AG04449 (cell line): ENCODE data around the gene HOXA10.

ENCODE experiments used
- CTCF ChIA-PET: fragments of 350-600 bp; formaldehyde crosslinking; extraction: SDS; loops from one replicate; lab custom pipeline; 2021; ENCODE audit warnings: antibody characterized with exemption; lab: Yijun Ruan, JAX
- POLR2A ChIA-PET: fragments of 400-600, 350-600 bp; formaldehyde crosslinking; extraction: SDS; loops from one replicate; lab custom pipeline; 2020; ENCODE audit warnings: antibody characterized with exemption, inconsistent platforms; lab: Yijun Ruan, JAX
- DNase-seq: peaks from one replicate; pipeline ENCODE4 v3.0.0-alpha.2; 2010; ENCODE audit warnings: low read depth, low spot score
- H3K4me3 ChIP-seq: 2 replicates; pipeline ENCODE4 v1.5.1; 2011; ENCODE audit warnings: low read depth, mild to moderate bottlenecking, control low read depth, low read length
- CTCF ChIP-seq: IDR thresholded peaks from one replicate; pipeline ENCODE4 v1.5.1; 2011; ENCODE audit warnings: mild to moderate bottlenecking, moderate library complexity, low read length, control low read depth, inconsistent platforms; ENCODE audit not compliant: insufficient read depth; ENCODE audit errors: missing control alignments

Gene HOXA10

GRCh38 chr7:27164045-27164366 is 10.1 kb downstream of the HOXA10 start:
- ChIA-PET POLR2A (interaction anchor here (1.0 to 2.8 kb wide), 2 partner anchors 9 to 15 kb away, joined by 3 to 10 read pairs; no protein-coding TSS in a partner anchor), CTCF (interaction anchor here (1.0 to 6.8 kb wide), 5 partner anchors 12 to 795 kb away, joined by 3 to 117 read pairs (median 26); partner anchors contain the start of genes HOXA10 and HOXA5)
- no peak for TF ChIP-seq CTCF
- H3K4me3 ChIP-seq, result peak overlapping the region; percentile 75
- DNase-seq, result no peak

- ChIA-PET POLR2A (interaction anchor here (0.8 to 3.5 kb wide), 5 partner anchors 9 to 19 kb away, joined by 3 to 33 read pairs (median 4); partner anchors contain the start of genes HOXA10 and HOXA3), CTCF (interaction anchor here (0.7 to 6.8 kb wide), 16 partner anchors 10 to 1269 kb away, joined by 3 to 117 read pairs (median 21); partner anchors contain the start of genes HOXA10, HOXA3 and HOXA5)
- DNase-seq, result no peak
- TF ChIP-seq CTCF, result no peak
- H3K4me3 ChIP-seq, result peak overlapping the region; percentile 75
Measured at GRCh38 chr7:27163288-27164044, 10.7 kb downstream of the HOXA10 start.

GRCh38 chr7:27162561-27163287 is 11.4 kb downstream of the HOXA10 start:
- no peak for DNase-seq
- H3K4me3 ChIP-seq, result peak overlapping the region; percentile 75
- CTCF ChIA-PET, result interaction anchor here (0.7 to 6.8 kb wide), 19 partner anchors 9 to 1268 kb away, joined by 3 to 117 read pairs (median 16); partner anchors contain the start of genes HOXA1, HOXA10, HOXA3 and HOXA5
- TF ChIP-seq CTCF, result no peak
- POLR2A ChIA-PET, result interaction anchor here (0.8 to 3.5 kb wide), 5 partner anchors 11 to 1306 kb away, joined by 3 to 33 read pairs (median 5); partner anchors contain the start of genes HOXA10 and HOXA3

- no peak for TF ChIP-seq CTCF
- DNase-seq, result no peak
- ChIA-PET POLR2A (interaction anchor here (1.1 to 3.5 kb wide), 5 partner anchors 12 to 1306 kb away, joined by 3 to 33 read pairs (median 5); partner anchors contain the start of gene HOXA10), CTCF (interaction anchor here (1.0 to 6.8 kb wide), 26 partner anchors 8 to 1308 kb away, joined by 3 to 117 read pairs (median 10); partner anchors contain the start of genes HOXA1, HOXA10, HOXA3 and HOXA4)
- peak overlapping the region; percentile 75 for H3K4me3 ChIP-seq
Measured at GRCh38 chr7:27161721-27162560, 12.2 kb downstream of the HOXA10 start.

GRCh38 chr7:27161214-27161720 is 12.9 kb downstream of the HOXA10 start:
- peak overlapping the region; percentile 75 for H3K4me3 ChIP-seq
- TF ChIP-seq CTCF, result no peak
- ChIA-PET POLR2A (interaction anchor here (0.8 to 3.5 kb wide), 7 partner anchors 10 to 1306 kb away, joined by 3 to 33 read pairs (median 5); partner anchors contain the start of gene HOXA10), CTCF (interaction anchor here (0.6 to 6.8 kb wide), 28 partner anchors 9 to 1307 kb away, joined by 3 to 117 read pairs (median 8); partner anchors contain the start of genes HOXA1, HOXA10, HOXA3 and HOXA4)
- DNase-seq, result no peak
